ENCODE results near the gene C2orf76. TPM values are rescaled to one million over a fixed set of nuclear protein-coding genes. Genes with fewer than 3 reads are reported as not detected.

The C2orf76 gene
- total RNA-seq (2022) (9.7 and 9.8 TPM in 2 replicates), Bru-seq, nascent RNA (percentile 58 among the genes with signal in this experiment), BruChase-seq, experiment 1, labeled RNA remaining after a 6-hour chase (percentile 60 among the genes with signal in this experiment), BruChase-seq, experiment 2, labeled RNA remaining after a 2-hour chase (percentile 59 among the genes with signal in this experiment)
- long read RNA-seq, transcript C2orf76-201 (6 exons, 676 nt): major isoform, 8 of 15 reads
- long read RNA-seq, partial matches to known transcripts: 3 of 15 reads
- long read RNA-seq, other reads (novel, unspliced or antisense): 4 of 15 reads

DNA sequence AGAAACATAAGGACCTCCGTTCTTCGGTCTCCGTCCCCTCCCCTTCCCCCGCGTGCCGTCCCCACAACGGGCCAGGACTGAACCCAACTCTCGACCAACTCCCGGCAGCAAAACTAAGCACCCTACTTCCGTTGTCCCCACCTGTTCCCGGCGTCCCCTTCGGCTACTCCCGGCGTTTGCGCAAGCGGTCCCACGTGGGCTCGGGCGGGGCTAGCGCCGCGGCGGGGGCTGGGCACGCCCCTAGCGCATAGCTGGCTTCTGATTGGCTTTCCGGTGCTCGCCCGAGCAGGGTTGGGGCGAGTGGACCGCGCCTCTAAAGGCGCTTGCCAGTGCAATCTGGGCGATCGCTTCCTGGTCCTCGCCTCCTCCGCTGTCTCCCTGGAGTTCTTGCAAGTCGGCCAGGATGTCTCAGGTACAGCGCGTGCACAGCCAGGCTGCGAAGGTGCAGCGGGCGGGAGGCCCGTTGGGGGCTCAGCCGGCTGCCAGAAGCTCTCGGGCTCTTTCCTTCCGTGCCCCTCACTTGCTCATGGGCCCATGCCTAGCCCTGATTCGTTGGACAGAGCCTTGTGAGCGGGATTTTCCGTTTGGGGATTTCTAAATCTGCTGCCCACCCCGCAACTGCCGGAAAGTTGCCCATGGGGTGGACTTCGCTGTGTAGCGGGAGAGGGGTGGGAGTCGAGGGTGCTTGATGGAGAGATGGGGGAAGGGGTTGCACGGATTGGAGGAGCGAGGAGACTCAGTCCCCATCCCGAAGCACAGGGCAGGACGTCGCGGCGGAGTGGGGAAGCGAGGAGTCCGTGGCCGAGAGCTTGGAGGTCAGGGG is at the start of gene C2orf76, which contains the start of gene DBI:
Gene C2orf76 (minus strand): TSS at position 186 of the 823 bp plus-strand sequence. CDS start 26,875 bp downstream, outside the sequence.
Gene DBI (plus strand): TSS at position 329 of the 823 bp plus-strand sequence. CDS start 75 bp downstream, at position 404.
- peak within 1 kb of the TSS; percentile 93 for H3K27ac Mint-ChIP-seq (ENCODE audit: low read depth, unreplicated experiment)
- H3K4me1 Mint-ChIP-seq (ENCODE audit: insufficient read depth, unreplicated experiment): peaks cover 23% of the 10 kb centered on the region
- TF ChIP-seq, protein P1, sequence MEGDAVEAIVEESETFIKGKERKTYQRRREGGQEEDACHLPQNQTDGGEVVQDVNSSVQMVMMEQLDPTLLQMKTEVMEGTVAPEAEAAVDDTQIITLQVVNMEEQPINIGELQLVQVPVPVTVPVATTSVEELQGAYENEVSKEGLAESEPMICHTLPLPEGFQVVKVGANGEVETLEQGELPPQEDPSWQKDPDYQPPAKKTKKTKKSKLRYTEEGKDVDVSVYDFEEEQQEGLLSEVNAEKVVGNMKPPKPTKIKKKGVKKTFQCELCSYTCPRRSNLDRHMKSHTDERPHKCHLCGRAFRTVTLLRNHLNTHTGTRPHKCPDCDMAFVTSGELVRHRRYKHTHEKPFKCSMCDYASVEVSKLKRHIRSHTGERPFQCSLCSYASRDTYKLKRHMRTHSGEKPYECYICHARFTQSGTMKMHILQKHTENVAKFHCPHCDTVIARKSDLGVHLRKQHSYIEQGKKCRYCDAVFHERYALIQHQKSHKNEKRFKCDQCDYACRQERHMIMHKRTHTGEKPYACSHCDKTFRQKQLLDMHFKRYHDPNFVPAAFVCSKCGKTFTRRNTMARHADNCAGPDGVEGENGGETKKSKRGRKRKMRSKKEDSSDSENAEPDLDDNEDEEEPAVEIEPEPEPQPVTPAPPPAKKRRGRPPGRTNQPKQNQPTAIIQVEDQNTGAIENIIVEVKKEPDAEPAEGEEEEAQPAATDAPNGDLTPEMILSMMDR (IDR thresholded peaks at IDR 0.05; ENCODE audit: unreplicated experiment): no peak
- peak within 1 kb of the TSS; percentile 100 for H3K4me3 Mint-ChIP-seq (ENCODE audit: unreplicated experiment)
- H3K36me3 Mint-ChIP-seq (ENCODE audit: insufficient read depth, unreplicated experiment): peaks cover 41% of the 10 kb centered on the region
- peak; percentile 97 for DNase-seq (ENCODE audit: unreplicated experiment)
- ChIA-PET CTCF (interaction anchor here (0.5 to 1.2 kb wide), 6 partner anchors 15 to 485 kb away, joined by 3 to 5 read pairs (median 3); no protein-coding TSS in a partner anchor), POLR2A (interaction anchor here (0.6 to 3.1 kb wide), 29 partner anchors 8 to 873 kb away, joined by 3 to 45 read pairs (median 4); partner anchors contain the start of gene TMEM177)
- H3K9me3 Mint-ChIP-seq (ENCODE audit: unreplicated experiment): no peaks in the 10 kb centered on the region
- H3K27me3 Mint-ChIP-seq (ENCODE audit: insufficient read depth, unreplicated experiment): no peaks in the 10 kb centered on the region
- intact Hi-C loops (cut with micrococcal nuclease): loop anchor here (10.0 kb wide), 1 partner anchor 142 kb away; the partner anchor contains the start of gene STEAP3
- no TSS peak for BruUV-seq (replicated peaks)

DNA sequence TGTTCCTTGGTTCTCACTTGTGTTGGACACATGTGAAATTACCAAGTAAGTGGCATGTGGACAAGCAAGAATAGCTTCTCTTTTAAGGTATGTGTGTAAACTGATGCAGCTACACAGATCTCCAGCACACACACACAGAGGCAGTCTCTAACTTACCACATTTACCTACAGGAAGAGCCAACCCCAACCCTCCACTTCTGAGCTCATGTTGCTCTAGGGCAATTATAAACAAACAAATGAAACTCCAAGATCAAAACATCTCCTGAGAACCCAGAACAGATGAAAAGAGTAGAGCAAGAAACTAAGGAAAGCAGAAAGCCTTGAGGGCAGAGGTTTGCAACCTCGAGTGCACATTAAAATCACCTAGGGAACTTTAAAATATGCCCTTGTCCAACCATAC is 49.0 kb upstream of the C2orf76 start:
- intact Hi-C loops (cut with micrococcal nuclease): no loop called here
- ChIA-PET CTCF (interaction anchor here (1.8 to 4.1 kb wide), 3 partner anchors 9 to 60 kb away, joined by 7 to 41 read pairs (median 11); no protein-coding TSS in a partner anchor), POLR2A (interaction anchor here (0.6 kb wide), 1 partner anchor 42 kb away, joined by 3 read pairs; no protein-coding TSS in a partner anchor)
- Mint-ChIP-seq H3K9me3 (ENCODE audit: unreplicated experiment) (no peaks in the 10 kb centered on the region), H3K4me3 (ENCODE audit: unreplicated experiment) (no peak overlapping the region), H3K36me3 (ENCODE audit: insufficient read depth, unreplicated experiment) (no peaks in the 10 kb centered on the region), H3K27ac (ENCODE audit: low read depth, unreplicated experiment) (no peak overlapping the region), H3K4me1 (ENCODE audit: insufficient read depth, unreplicated experiment) (no peaks in the 10 kb centered on the region), H3K27me3 (ENCODE audit: insufficient read depth, unreplicated experiment) (no peaks in the 10 kb centered on the region)
- no TSS peak for BruUV-seq (replicated peaks)
- no peak for DNase-seq (ENCODE audit: unreplicated experiment)
- TF ChIP-seq, protein P1 (IDR thresholded peaks at IDR 0.05; ENCODE audit: unreplicated experiment): no peak

DNA sequence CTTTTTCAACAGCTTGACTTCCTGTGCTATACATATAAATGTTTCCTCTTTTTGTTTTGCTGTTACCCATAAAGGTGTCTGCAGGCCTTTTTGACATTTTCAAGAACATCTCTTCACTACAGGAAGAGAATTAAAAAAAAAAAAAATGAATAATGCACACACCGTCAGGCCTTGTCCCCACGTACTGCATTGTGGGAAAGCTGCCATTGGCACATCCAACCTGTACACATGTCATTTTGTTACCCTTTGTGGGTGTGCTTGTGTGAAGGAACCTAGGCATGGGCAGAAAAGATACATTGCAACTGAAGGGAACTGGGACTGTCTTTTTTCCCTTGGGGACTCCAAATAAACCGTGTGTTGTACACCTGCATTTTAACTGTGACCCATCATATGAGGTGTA is 48.3 kb upstream of the C2orf76 start:
- BruUV-seq (replicated peaks): no TSS peak
- ChIA-PET CTCF (interaction anchor here (1.0 to 4.1 kb wide), 4 partner anchors 8 to 61 kb away, joined by 3 to 41 read pairs (median 9); no protein-coding TSS in a partner anchor), POLR2A (interaction anchor here (0.7 kb wide), 1 partner anchor 9 kb away, joined by 3 read pairs; no protein-coding TSS in a partner anchor)
- H3K4me3 Mint-ChIP-seq (ENCODE audit: unreplicated experiment): no peak overlapping the region
- H3K36me3 Mint-ChIP-seq (ENCODE audit: insufficient read depth, unreplicated experiment): no peaks in the 10 kb centered on the region
- intact Hi-C loops (cut with micrococcal nuclease): no loop called here
- H3K4me1 Mint-ChIP-seq (ENCODE audit: insufficient read depth, unreplicated experiment): no peaks in the 10 kb centered on the region
- TF ChIP-seq, protein P1 (IDR thresholded peaks at IDR 0.05; ENCODE audit: unreplicated experiment): no peak
- DNase-seq (ENCODE audit: unreplicated experiment): no peak
- H3K9me3 Mint-ChIP-seq (ENCODE audit: unreplicated experiment): no peaks in the 10 kb centered on the region
- no peaks in the 10 kb centered on the region for H3K27me3 Mint-ChIP-seq (ENCODE audit: insufficient read depth, unreplicated experiment)
- H3K27ac Mint-ChIP-seq (ENCODE audit: low read depth, unreplicated experiment): no peak overlapping the region
